H1 (cell line): ENCODE results near the gene OR13J1. TPM values are rescaled to one million over a fixed set of nuclear protein-coding genes. Genes with fewer than 3 reads are reported as not detected.

Experiments used
- CHD1 ChIP-seq: IDR thresholded peaks from 2 replicates; pipeline ENCODE4 v1.6.1; 2012; ENCODE audit warnings: low read depth, low read length, improper control_type of control experiment
- SRF ChIP-seq: IDR thresholded peaks from 2 replicates; pipeline ENCODE4 v1.6.1; 2011; ENCODE audit warnings: mild to moderate bottlenecking, low read depth, low read length, moderate library complexity
- TEAD4 ChIP-seq: IDR thresholded peaks from 2 replicates; pipeline ENCODE4 v1.6.1; 2012; ENCODE audit warnings: low read depth, low read length, inconsistent platforms, mixed read lengths
- polyA plus RNA-seq, 7 experiments: library from polyadenylated mRNA; depleted of rRNA in 3 of 7; stranded (reverse) in 5 of 7; unstranded in 2 of 7; fragments of >200 nt in 5 of 7; fragments of 200-250 nt in 2 of 7; gene quantifications; 1 replicate in 5 of 7; 2 replicates in 1 of 7; 4 replicates in 1 of 7; pipeline versions ENCODE4 v1.2.1 to v1.2.3, GENCODE V29; 2011 to 2013; ENCODE audit warnings: missing spikeins in 2 of 7, mixed read lengths in 2 of 7
- total RNA-seq: library from RNA; stranded (reverse); fragmentation: NEBNext Ultra II Directional; extraction: Animal tissue kit (Norgen Biotek cat#: 25700); gene quantifications from 2 replicates; pipeline ENCODE4 v1.2.1, GENCODE V29; 2021
- TF ChIP-seq, protein P1 (sequence below): IDR thresholded peaks from 2 replicates; pipeline ENCODE4 v1.6.1; 2011; ENCODE audit warnings: low read length, improper control_type of control experiment

OR13J1 gene
- total and polyA plus RNA-seq, 2 of the 8 experiments (the other 6 are each of a cell fraction or from before 2014, with no cell fraction given) = not detected

DNA sequence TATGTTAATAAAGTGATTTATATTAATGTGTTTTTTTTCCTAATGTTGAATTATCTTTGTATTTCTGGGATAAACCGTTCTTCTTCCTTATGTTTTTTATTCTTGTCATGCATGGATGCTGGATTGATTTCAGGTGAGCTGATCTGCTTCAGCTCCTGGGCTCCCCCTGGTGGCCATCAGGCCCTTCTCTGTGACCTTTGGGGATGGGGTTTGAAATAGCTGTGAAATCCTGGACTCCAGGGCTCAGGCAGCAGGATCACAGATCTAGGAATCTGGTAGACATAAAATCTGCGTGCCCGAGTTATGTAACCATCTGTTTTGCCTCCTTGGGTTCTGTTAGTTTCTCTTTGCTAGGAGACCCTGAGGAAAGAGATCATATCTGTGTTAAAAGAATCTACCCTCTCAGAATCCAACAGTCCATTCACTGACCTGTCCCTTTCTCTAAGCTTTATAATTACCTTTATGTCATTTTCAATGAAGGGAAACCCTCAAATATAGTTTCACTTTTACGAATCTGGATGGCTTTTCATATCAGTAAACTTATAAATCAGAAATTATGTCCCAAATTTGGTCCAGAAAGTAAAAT is 12.2 kb upstream of the OR13J1 start (continued):
- TF ChIP-seq CHD1 = no peak
- TF ChIP-seq, protein P1, sequence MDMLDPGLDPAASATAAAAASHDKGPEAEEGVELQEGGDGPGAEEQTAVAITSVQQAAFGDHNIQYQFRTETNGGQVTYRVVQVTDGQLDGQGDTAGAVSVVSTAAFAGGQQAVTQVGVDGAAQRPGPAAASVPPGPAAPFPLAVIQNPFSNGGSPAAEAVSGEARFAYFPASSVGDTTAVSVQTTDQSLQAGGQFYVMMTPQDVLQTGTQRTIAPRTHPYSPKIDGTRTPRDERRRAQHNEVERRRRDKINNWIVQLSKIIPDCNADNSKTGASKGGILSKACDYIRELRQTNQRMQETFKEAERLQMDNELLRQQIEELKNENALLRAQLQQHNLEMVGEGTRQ = no peak
- no peak for TF ChIP-seq SRF
- TF ChIP-seq TEAD4 = no peak
